ENCODE results near the gene SMCHD1. TPM values are rescaled to one million over a fixed set of nuclear protein-coding genes. Genes with fewer than 3 reads are reported as not detected.

SMCHD1 gene
- total RNA-seq, 4 donors from 2014 or later, result 41.0 to 179 (median 136) TPM

GRCh38 chr18:2644535-2644934 lies 11.0 kb upstream of the SMCHD1 start:
- H3K27ac ChIP-seq, result no peak overlapping the region
- H3K4me1 ChIP-seq, result peaks cover 0 to 21% (median 4%) of the 10 kb centered on the region in 4 donors
- no peaks in the 10 kb centered on the region for H3K36me3 ChIP-seq
- 63 to 82% methylated on average over 1 of the region's 1 CpG for WGBS, 2 donors (ENCODE audit: low coverage in 1 of 2)
- TF ChIP-seq POLR2A (IDR thresholded peaks at IDR 0.05) (no peak), CTCF (IDR thresholded peaks at IDR 0.05) (no peak), EP300 (IDR thresholded peaks at IDR 0.05; ENCODE audit: low read depth) (no peak), POLR2AphosphoS5 (IDR thresholded peaks at IDR 0.05) (no peak)
- DNase-seq, result no peak
- intact Hi-C loops (cut with DNase I; ENCODE audit: low total_unique reads), result no loop called here
- no peaks in the 10 kb centered on the region for H3K9me3 ChIP-seq
- no peaks in the 10 kb centered on the region for H3K27me3 ChIP-seq
- no peak overlapping the region for H3K4me3 ChIP-seq
- in situ Hi-C loops (cut with MboI; ENCODE audit: low pct_ligation_motif_present in 1 of 4, low pct_unique_long_range_greater_than_20kb in 1 of 4, low sequenced_read_pairs in 3 of 4), result no loop called here

GRCh38 chr18:2651981-2652380 lies 3.5 kb upstream of the SMCHD1 start:
- H3K4me1 ChIP-seq, result peaks cover 0 to 19% (median 5%) of the 10 kb centered on the region in 4 donors
- no peak overlapping the region for H3K27ac ChIP-seq
- intact Hi-C loops (cut with DNase I; ENCODE audit: low total_unique reads), result loop anchor here (10.0 kb wide), 1 partner anchor 77 kb away; the partner anchor contains the start of genes METTL4 and NDC80

GRCh38 chr18:2653467-2653866 lies 2.1 kb upstream of the SMCHD1 start:
- Histone ChIP-seq H3K4me3 (no peak overlapping the region), H3K36me3 (no peaks in the 10 kb centered on the region), H3K4me1 (peaks cover 3 to 32% (median 18%) of the 10 kb centered on the region in 4 donors), H3K27me3 (no peaks in the 10 kb centered on the region), H3K27ac (no peak overlapping the region), H3K9me3 (no peaks in the 10 kb centered on the region)
- intact Hi-C loops (cut with DNase I; ENCODE audit: low total_unique reads) (loop anchor here (10.0 kb wide), 1 partner anchor 79 kb away; the partner anchor contains the start of genes METTL4 and NDC80), in situ Hi-C loops (cut with MboI; ENCODE audit: low pct_ligation_motif_present in 1 of 4, low pct_unique_long_range_greater_than_20kb in 1 of 4, low sequenced_read_pairs in 3 of 4) (loop anchor here in 2 of 4 donors (10.0 kb wide), 2 partner anchors 79 to 89 kb away; partner anchors contain the start of genes METTL4 (in 1 of the 2) and NDC80 (in 1 of the 2))
- DNase-seq, result no peak
- WGBS, 2 donors (ENCODE audit: low coverage in 1 of 2), result 60 to 75% methylated on average over 1 to 4 of the region's 4 CpGs
- TF ChIP-seq POLR2A (IDR thresholded peaks at IDR 0.05), result no peak
- TF ChIP-seq CTCF (IDR thresholded peaks at IDR 0.05), result no peak

More at GRCh38 chr18:2651981-2652380, 3.5 kb upstream of the SMCHD1 start:
- no peaks in the 10 kb centered on the region for H3K36me3 ChIP-seq
- WGBS, 2 donors (ENCODE audit: low coverage in 1 of 2), result 66 to 86% methylated on average over 1 of the region's 1 CpG
- DNase-seq, result no peak
- H3K9me3 ChIP-seq, result no peaks in the 10 kb centered on the region
- no peak overlapping the region for H3K4me3 ChIP-seq
- in situ Hi-C loops (cut with MboI; ENCODE audit: low pct_ligation_motif_present in 1 of 4, low pct_unique_long_range_greater_than_20kb in 1 of 4, low sequenced_read_pairs in 3 of 4), result loop anchor here in 2 of 4 donors (10.0 kb wide), 2 partner anchors 77 to 87 kb away; partner anchors contain the start of genes METTL4 (in 1 of the 2) and NDC80 (in 1 of the 2)
- TF ChIP-seq CTCF (IDR thresholded peaks at IDR 0.05) (no peak), EP300 (IDR thresholded peaks at IDR 0.05; ENCODE audit: low read depth) (no peak), POLR2AphosphoS5 (IDR thresholded peaks at IDR 0.05) (no peak), POLR2A (IDR thresholded peaks at IDR 0.05) (no peak)
- H3K27me3 ChIP-seq, result no peaks in the 10 kb centered on the region

GRCh38 chr18:2654169-2654927 lies 1.2 kb upstream of the SMCHD1 start:
- in situ Hi-C loops (cut with MboI; ENCODE audit: low pct_ligation_motif_present in 1 of 4, low pct_unique_long_range_greater_than_20kb in 1 of 4, low sequenced_read_pairs in 3 of 4) (loop anchor here in 2 of 4 donors (10.0 kb wide), 2 partner anchors 80 to 90 kb away; partner anchors contain the start of genes METTL4 (in 1 of the 2) and NDC80 (in 1 of the 2)), intact Hi-C loops (cut with DNase I; ENCODE audit: low total_unique reads) (loop anchor here (10.0 kb wide), 1 partner anchor 80 kb away; the partner anchor contains the start of genes METTL4 and NDC80)
- no peaks in the 10 kb centered on the region for H3K9me3 ChIP-seq
- no peaks in the 10 kb centered on the region for H3K27me3 ChIP-seq
- no peaks in the 10 kb centered on the region for H3K36me3 ChIP-seq
- 53% methylated on average over 11 to 13 of the region's 13 CpGs for WGBS, 2 donors (ENCODE audit: low coverage in 1 of 2)
- no peak for TF ChIP-seq POLR2A (IDR thresholded peaks at IDR 0.05)
- TF ChIP-seq CTCF (IDR thresholded peaks at IDR 0.05), result no peak
- no peak for TF ChIP-seq EP300 (IDR thresholded peaks at IDR 0.05; ENCODE audit: low read depth)
- TF ChIP-seq POLR2AphosphoS5 (IDR thresholded peaks at IDR 0.05), result no peak
- H3K27ac ChIP-seq, result peak overlapping the region; percentile 95 to 99 (median 98)
- H3K4me1 ChIP-seq, result peaks cover 5 to 41% (median 26%) of the 10 kb centered on the region in 4 donors
- H3K4me3 ChIP-seq, result peak overlapping the region; percentile 43 to 90 (median 74)
- DNase-seq, result no peak

Measured in transverse colon (tissue), 4 donors.